Stomach (tissue), 4 donors: Measurements from ENCODE around the gene SIM1.

Experiments used
- CTCF ChIP-seq, 7 experiments: fragments of 450-650 bp in 4 of 7; fragments of 200-600 bp in 3 of 7; sonication (generic) in 3 of 7; IDR thresholded peaks; one replicate each; pipeline ENCODE4 v1.5.1; 2016 to 2019; ENCODE audit warnings: antibody characterized with exemption in 7 of 7, control low read depth in 2 of 7, mild to moderate bottlenecking in 1 of 7
- POLR2AphosphoS5 ChIP-seq, 3 donors: sonication (generic); formaldehyde crosslinking; IDR thresholded peaks; one replicate each; pipeline ENCODE4 v1.6.1; 2016; ENCODE audit warnings: antibody characterized with exemption in 3 of 3

DNA sequence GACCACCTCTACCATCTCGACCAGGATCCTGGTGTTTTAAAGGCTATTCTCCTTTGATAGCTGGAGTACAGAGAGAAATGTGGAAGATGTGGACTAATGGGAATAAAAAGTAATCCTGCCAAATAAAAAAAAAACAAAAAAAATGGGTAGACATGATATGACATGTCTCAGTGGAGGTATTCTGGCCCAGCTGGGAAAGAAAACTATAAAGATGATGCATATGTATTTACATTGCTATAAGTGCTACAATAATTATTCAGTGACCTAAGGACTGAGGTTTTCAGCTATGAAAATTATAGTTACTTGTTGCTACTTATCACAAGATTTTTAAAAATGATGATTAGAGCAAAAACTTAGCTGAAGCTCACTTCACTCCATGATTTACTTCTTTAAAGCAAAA lies 101.1 kb downstream of the SIM1 start:
- TF ChIP-seq CTCF (IDR thresholded peaks at IDR 0.05) (no peak), POLR2AphosphoS5 (IDR thresholded peaks at IDR 0.05) (no peak)
